Activated CD4-positive, alpha-beta T cell treated with anti-CD3 and anti-CD28 coated beads for 4 hours (primary cell): ENCODE measurements around the gene LMAN2.

ENCODE experiments used
- DNase-seq, 2 donors: peaks; one replicate each; pipeline ENCODE4 v3.0.0-alpha.2; 2020

Gene LMAN2

GRCh38 chr5:177303121-177303924 is 48.1 kb downstream of the LMAN2 start, which contains the start of the genes PRELID1 and RAB24:
Gene PRELID1 (plus strand): TSS chr5:177303799. CDS start chr5:177303986, 187 bp downstream.
Gene RAB24 (minus strand): TSS chr5:177303719. CDS start chr5:177303288, 431 bp downstream.
- peak; percentile 80 to 85 for DNase-seq

GRCh38 chr5:177302354-177303110 is 48.9 kb downstream of the LMAN2 start:
- DNase-seq = no peak

GRCh38 chr5:177301503-177302165 is 49.8 kb downstream of the LMAN2 start:
- no peak for DNase-seq

GRCh38 chr5:177300951-177301350 is 50.5 kb downstream of the LMAN2 start:
- DNase-seq = no peak

GRCh38 chr5:177300236-177300880 is 51.1 kb downstream of the LMAN2 start:
- DNase-seq = peak; percentile 53 to 54

GRCh38 chr5:177299697-177300096 is 51.8 kb downstream of the LMAN2 start:
- DNase-seq = no peak

- no peak for DNase-seq
Observed at GRCh38 chr5:177297922-177298321, 53.5 kb downstream of the LMAN2 start.

- DNase-seq = no peak
Observed at GRCh38 chr5:177296581-177296980, 54.9 kb downstream of the LMAN2 start.

GRCh38 chr5:177295924-177296323 is 55.5 kb downstream of the LMAN2 start:
- DNase-seq = no peak

- DNase-seq = no peak
Observed at GRCh38 chr5:177294632-177295031, 56.8 kb downstream of the LMAN2 start.

- DNase-seq = no peak
Observed at GRCh38 chr5:177293819-177294581, 57.5 kb downstream of the LMAN2 start.

GRCh38 chr5:177291735-177292134 is 59.7 kb downstream of the LMAN2 start:
- no peak for DNase-seq

GRCh38 chr5:177290816-177291596 is 60.5 kb downstream of the LMAN2 start:
- DNase-seq = no peak

GRCh38 chr5:177288191-177288590 is 63.3 kb downstream of the LMAN2 start:
- no peak for DNase-seq
